GM19452 (cell line): Measurements from ENCODE around the gene BMP3.

Experiments used
- ATAC-seq: cut with Tn5 transposase; IDR thresholded peaks from one replicate; pipeline ENCODE4 v1.9.1; 2021; ENCODE audit not compliant: unreplicated experiment

BMP3 gene

GRCh38 chr4:81102107-81102506 lies 71.6 kb downstream of the BMP3 start:
- ATAC-seq = no peak

- no peak for ATAC-seq
These were observed 75.6 kb downstream of the BMP3 start for GRCh38 chr4:81106150-81106549.
